Measurements from ENCODE around the gene MRPL51.

The MRPL51 gene

GRCh38 chr12:6534945-6535696 lies 42.1 kb upstream of the MRPL51 start:
- TF ChIP-seq, protein P1, sequence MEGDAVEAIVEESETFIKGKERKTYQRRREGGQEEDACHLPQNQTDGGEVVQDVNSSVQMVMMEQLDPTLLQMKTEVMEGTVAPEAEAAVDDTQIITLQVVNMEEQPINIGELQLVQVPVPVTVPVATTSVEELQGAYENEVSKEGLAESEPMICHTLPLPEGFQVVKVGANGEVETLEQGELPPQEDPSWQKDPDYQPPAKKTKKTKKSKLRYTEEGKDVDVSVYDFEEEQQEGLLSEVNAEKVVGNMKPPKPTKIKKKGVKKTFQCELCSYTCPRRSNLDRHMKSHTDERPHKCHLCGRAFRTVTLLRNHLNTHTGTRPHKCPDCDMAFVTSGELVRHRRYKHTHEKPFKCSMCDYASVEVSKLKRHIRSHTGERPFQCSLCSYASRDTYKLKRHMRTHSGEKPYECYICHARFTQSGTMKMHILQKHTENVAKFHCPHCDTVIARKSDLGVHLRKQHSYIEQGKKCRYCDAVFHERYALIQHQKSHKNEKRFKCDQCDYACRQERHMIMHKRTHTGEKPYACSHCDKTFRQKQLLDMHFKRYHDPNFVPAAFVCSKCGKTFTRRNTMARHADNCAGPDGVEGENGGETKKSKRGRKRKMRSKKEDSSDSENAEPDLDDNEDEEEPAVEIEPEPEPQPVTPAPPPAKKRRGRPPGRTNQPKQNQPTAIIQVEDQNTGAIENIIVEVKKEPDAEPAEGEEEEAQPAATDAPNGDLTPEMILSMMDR (IDR thresholded peaks at IDR 0.05; ENCODE audit: low read length, missing control alignments): no peak
- DNase-seq (ENCODE audit: low read depth): peak; percentile 83
- peak overlapping the region; percentile 98 for H3K4me3 ChIP-seq (replicated peaks; ENCODE audit: low read depth, low read length)

DNA sequence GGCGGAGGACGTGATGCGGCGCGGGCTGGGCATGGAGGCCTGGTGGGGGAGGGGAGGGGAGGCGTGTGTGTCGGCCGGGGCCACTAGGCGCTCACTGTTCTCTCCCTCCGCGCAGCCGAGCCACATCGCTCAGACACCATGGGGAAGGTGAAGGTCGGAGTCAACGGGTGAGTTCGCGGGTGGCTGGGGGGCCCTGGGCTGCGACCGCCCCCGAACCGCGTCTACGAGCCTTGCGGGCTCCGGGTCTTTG lies 41.6 kb upstream of the MRPL51 start:
- TF ChIP-seq, protein P1 (IDR thresholded peaks at IDR 0.05; ENCODE audit: low read length, missing control alignments): no peak
- DNase-seq (ENCODE audit: low read depth): no peak
- H3K4me3 ChIP-seq (replicated peaks; ENCODE audit: low read depth, low read length): peak overlapping the region; percentile 98

DNA sequence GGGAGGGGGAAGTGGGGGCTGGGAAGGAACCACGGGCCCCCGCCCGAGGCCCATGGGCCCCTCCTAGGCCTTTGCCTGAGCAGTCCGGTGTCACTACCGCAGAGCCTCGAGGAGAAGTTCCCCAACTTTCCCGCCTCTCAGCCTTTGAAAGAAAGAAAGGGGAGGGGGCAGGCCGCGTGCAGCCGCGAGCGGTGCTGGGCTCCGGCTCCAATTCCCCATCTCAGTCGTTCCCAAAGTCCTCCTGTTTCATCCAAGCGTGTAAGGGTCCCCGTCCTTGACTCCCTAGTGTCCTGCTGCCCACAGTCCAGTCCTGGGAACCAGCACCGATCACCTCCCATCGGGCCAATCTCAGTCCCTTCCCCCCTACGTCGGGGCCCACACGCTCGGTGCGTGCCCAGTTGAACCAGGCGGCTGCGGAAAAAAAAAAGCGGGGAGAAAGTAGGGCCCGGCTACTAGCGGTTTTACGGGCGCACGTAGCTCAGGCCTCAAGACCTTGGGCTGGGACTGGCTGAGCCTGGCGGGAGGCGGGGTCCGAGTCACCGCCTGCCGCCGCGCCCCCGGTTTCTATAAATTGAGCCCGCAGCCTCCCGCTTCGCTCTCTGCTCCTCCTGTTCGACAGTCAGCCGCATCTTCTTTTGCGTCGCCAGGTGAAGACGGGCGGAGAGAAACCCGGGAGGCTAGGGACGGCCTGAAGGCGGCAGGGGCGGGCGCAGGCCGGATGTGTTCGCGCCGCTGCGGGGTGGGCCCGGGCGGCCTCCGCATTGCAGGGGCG lies 41.0 kb upstream of the MRPL51 start, which contains the start of gene GAPDH:
GAPDH (plus strand) TSS at position 595 of the 772 bp plus-strand sequence. CDS start 316 bp downstream, outside the sequence.
- DNase-seq (ENCODE audit: low read depth): peak; percentile 97
- H3K4me3 ChIP-seq (replicated peaks; ENCODE audit: low read depth, low read length): peak within 1 kb of the TSS; percentile 98
- TF ChIP-seq, protein P1 (IDR thresholded peaks at IDR 0.05; ENCODE audit: low read length, missing control alignments): no peak

DNA sequence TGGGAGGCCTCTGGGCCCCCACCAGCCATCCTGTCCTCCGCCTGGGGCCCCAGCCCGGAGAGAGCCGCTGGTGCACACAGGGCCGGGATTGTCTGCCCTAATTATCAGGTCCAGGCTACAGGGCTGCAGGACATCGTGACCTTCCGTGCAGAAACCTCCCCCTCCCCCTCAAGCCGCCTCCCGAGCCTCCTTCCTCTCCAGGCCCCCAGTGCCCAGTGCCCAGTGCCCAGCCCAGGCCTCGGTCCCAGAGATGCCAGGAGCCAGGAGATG lies 40.5 kb upstream of the MRPL51 start:
- no peak for DNase-seq (ENCODE audit: low read depth)
- peak overlapping the region; percentile 98 for H3K4me3 ChIP-seq (replicated peaks; ENCODE audit: low read depth, low read length)
- TF ChIP-seq, protein P1 (IDR thresholded peaks at IDR 0.05; ENCODE audit: low read length, missing control alignments): no peak

DNA sequence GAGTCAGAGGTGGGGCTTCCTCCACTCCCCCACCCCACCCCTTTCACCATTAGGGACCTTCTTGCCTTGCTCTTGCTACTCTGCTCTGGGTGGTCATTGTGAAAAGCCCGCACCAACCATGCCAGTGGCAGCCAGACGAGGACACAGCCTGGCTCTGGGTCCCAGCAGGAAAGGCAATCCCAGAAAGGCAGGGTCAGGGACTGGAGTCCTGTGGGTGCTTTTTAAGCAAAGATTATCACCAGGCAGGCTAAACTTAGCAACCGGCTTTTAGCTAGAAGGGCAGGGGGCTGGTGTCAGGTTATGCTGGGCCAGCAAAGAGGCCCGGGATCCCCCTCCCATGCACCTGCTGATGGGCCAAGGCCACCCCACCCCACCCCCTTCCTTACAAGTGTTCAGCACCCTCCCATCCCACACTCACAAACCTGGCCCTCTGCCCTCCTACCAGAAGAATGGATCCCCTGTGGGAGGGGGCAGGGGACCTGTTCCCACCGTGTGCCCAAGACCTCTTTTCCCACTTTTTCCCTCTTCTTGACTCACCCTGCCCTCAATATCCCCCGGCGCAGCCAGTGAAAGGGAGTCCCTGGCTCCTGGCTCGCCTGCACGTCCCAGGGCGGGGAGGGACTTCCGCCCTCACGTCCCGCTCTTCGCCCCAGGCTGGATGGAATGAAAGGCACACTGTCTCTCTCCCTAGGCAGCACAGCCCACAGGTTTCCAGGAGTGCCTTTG lies 40.0 kb upstream of the MRPL51 start:
- DNase-seq (ENCODE audit: low read depth): peak; percentile 60
- TF ChIP-seq, protein P1 (IDR thresholded peaks at IDR 0.05; ENCODE audit: low read length, missing control alignments): no peak
- peak overlapping the region; percentile 98 for H3K4me3 ChIP-seq (replicated peaks; ENCODE audit: low read depth, low read length)

DNA sequence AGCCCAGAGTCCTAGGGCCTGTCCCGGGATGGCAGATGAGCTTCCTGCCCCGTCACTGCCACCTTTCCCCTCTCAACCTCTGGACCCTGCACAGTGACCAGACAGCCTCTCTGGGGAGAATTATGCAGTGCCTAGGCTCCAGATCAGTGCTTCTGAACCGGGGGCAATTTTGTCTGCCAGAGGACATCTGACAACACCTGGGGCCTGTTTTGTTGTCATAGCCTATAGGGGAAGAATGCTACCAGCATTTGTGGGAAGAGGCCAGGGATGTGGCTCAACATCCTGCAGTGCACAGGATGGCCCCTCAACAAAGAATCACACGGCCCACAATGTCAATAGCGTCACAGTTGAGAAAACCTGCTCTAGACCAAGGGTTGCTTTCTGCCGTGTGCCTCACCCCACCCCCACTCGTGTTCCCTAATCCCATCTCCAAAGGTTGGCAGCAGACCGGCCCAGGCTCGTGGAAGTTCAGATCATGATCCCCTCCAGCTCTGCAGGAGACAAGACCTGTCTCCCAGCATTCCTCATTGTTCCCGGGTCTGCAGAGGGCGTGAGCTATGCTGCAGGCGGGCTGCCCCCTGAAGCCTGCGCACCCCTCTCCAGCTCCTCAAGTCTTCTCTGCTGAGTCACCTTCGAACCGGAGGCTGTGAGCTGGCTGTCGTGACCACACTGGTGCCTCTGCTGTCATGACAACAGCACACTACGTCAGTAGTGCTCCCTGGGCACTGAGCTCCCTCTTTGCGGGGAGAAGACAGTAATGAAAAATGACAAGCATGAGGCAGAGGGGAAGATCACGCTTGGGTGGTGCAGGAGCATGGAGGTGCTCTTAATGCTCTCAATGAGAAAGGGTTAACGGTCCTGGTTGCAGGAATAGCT lies 39.2 kb upstream of the MRPL51 start:
- H3K4me3 ChIP-seq (replicated peaks; ENCODE audit: low read depth, low read length): peak overlapping the region; percentile 98
- DNase-seq (ENCODE audit: low read depth): peak; percentile 97
- TF ChIP-seq, protein P1 (IDR thresholded peaks at IDR 0.05; ENCODE audit: low read length, missing control alignments): no peak

Data from fibroblast of pulmonary artery (primary cell).